ENCODE data around the gene PCSK5.

PCSK5 gene

DNA sequence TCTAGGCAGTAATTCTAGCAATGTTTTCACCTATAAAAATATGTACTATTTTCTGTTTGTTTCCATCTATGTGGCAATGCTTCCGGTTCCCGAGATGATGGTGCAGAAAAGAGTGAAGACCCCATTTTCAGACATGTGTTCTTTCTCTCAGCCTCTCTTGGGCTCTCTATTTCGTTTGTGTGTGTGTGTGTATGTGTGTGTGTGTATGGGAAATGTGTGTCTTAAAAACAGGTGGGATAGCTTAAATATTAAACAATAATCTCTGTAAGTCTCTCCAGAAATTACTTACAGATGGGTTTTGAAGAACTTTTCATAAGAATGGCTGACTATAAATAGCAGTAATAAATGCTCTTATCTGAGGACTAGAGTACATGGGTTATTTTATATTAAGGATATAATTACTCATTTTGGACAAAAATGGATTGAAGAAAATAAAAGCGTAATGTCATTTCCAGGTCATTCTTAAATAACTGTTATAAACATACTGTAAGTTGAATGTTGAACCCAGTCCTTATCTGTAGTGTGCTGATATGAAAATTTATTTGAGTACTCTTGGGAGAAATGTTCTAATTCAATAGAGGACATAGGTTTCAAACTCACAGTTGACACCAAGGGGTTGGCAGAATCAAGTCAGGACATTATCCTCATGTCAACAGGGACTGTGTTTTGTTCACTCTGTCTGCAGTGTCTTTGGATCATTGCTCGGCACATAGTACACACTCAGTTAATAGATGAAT is 31.1 kb downstream of the PCSK5 start:
- H3K9me3 ChIP-seq (ENCODE audit: insufficient read depth, low read length, severe bottlenecking): no peaks in the 10 kb centered on the region
- no peaks in the 10 kb centered on the region for H3K4me1 ChIP-seq (ENCODE audit: insufficient read depth, low read length)
- H3K79me2 ChIP-seq (ENCODE audit: insufficient read depth, low read length): peaks cover 3% of the 10 kb centered on the region; the same call in 1 of the 2 replicates
- no peak for ATAC-seq (ENCODE audit: insufficient read depth, low read depth)
- no peaks in the 10 kb centered on the region for H4K20me1 ChIP-seq (ENCODE audit: insufficient read depth, low read length)
- no peaks in the 10 kb centered on the region for H3K27me3 ChIP-seq (ENCODE audit: insufficient read depth, low read length, poor library complexity)
- no peaks in the 10 kb centered on the region for H3K36me3 ChIP-seq (ENCODE audit: insufficient read depth, low read length)
- H3K4me3 ChIP-seq (ENCODE audit: low read depth in 1 of 2, low read length in 2 of 2): no peak overlapping the region
- no peak overlapping the region for H3K4me2 ChIP-seq (ENCODE audit: insufficient read depth, low read length)
- DNase-seq: no peak
- no peak overlapping the region for H3K9ac ChIP-seq (ENCODE audit: low read depth, low read length)
- no peak overlapping the region for H2AFZ ChIP-seq (ENCODE audit: low read depth, low read length)
- TF ChIP-seq, protein P1, sequence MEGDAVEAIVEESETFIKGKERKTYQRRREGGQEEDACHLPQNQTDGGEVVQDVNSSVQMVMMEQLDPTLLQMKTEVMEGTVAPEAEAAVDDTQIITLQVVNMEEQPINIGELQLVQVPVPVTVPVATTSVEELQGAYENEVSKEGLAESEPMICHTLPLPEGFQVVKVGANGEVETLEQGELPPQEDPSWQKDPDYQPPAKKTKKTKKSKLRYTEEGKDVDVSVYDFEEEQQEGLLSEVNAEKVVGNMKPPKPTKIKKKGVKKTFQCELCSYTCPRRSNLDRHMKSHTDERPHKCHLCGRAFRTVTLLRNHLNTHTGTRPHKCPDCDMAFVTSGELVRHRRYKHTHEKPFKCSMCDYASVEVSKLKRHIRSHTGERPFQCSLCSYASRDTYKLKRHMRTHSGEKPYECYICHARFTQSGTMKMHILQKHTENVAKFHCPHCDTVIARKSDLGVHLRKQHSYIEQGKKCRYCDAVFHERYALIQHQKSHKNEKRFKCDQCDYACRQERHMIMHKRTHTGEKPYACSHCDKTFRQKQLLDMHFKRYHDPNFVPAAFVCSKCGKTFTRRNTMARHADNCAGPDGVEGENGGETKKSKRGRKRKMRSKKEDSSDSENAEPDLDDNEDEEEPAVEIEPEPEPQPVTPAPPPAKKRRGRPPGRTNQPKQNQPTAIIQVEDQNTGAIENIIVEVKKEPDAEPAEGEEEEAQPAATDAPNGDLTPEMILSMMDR (IDR thresholded peaks at IDR 0.05; ENCODE audit: borderline replicate concordance, extremely low read depth, low read length, poor library complexity, severe bottlenecking): no peak
- TF ChIP-seq EZH2 (IDR thresholded peaks at IDR 0.05; ENCODE audit: borderline replicate concordance, low read depth, low read length, severe bottlenecking): no peak
- no peak overlapping the region for H3K27ac ChIP-seq (ENCODE audit: low read length)

DNA sequence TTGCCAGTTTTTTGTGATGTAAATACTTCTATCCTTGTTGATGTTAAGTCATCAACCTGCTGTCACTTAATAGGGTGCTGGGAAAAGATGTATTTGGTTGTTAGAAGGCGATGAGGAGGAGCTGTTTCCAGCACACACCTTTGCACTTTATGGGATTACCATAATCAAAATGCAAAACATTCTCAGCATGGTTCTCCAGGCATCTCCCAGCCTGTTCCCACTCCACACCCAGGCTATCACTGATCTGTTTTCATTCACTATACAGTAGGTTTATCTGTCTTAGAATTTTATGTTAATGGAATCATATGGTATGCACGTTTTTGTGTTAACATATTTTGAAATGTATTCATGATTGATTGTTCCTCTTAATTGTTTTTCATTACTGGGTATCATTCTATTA is 35.9 kb downstream of the PCSK5 start:
- no peak overlapping the region for H2AFZ ChIP-seq (ENCODE audit: low read depth, low read length)
- H3K27me3 ChIP-seq (ENCODE audit: insufficient read depth, low read length, poor library complexity): no peaks in the 10 kb centered on the region
- H3K4me1 ChIP-seq (ENCODE audit: insufficient read depth, low read length): no peaks in the 10 kb centered on the region
- no peak overlapping the region for H3K4me2 ChIP-seq (ENCODE audit: insufficient read depth, low read length)
- DNase-seq: no peak
- H3K79me2 ChIP-seq (ENCODE audit: insufficient read depth, low read length): peaks cover 4% of the 10 kb centered on the region; the same call in 1 of the 2 replicates
- H3K27ac ChIP-seq (ENCODE audit: low read length): no peak overlapping the region
- no peak for ATAC-seq (ENCODE audit: insufficient read depth, low read depth)
- TF ChIP-seq, protein P1 (IDR thresholded peaks at IDR 0.05; ENCODE audit: borderline replicate concordance, extremely low read depth, low read length, poor library complexity, severe bottlenecking): no peak
- no peak for TF ChIP-seq EZH2 (IDR thresholded peaks at IDR 0.05; ENCODE audit: borderline replicate concordance, low read depth, low read length, severe bottlenecking)
- no peaks in the 10 kb centered on the region for H3K36me3 ChIP-seq (ENCODE audit: insufficient read depth, low read length)
- no peaks in the 10 kb centered on the region for H3K9me3 ChIP-seq (ENCODE audit: insufficient read depth, low read length, severe bottlenecking)
- H3K9ac ChIP-seq (ENCODE audit: low read depth, low read length): no peak overlapping the region
- H4K20me1 ChIP-seq (ENCODE audit: insufficient read depth, low read length): peaks cover 3% of the 10 kb centered on the region; the same call in 1 of the 2 replicates
- H3K4me3 ChIP-seq (ENCODE audit: low read depth in 1 of 2, low read length in 2 of 2): no peak overlapping the region

DNA sequence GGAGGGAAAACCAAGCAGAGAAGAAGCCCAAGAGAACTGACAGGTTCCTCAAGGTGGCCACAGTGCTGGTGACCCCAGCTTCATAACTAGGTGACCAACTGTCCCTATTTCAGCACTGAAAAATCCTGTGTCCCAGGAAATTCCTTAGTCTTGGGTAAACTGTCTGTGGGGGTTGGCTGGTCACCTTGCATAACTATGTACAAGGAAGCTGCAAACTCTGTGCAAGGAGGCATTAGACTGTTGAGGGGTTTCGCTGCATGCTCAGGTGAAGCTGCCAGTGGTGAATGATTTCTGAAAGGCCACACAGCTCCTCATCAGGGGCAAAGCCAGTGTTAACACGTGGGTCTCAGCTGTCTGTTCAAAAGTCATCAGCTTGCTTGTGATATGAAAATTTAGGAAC is 36.9 kb downstream of the PCSK5 start:
- no peaks in the 10 kb centered on the region for H3K4me1 ChIP-seq (ENCODE audit: insufficient read depth, low read length)
- H3K4me2 ChIP-seq (ENCODE audit: insufficient read depth, low read length): no peak overlapping the region
- no peaks in the 10 kb centered on the region for H3K9me3 ChIP-seq (ENCODE audit: insufficient read depth, low read length, severe bottlenecking)
- peaks cover 3% of the 10 kb centered on the region; the same call in 1 of the 2 replicates for H3K79me2 ChIP-seq (ENCODE audit: insufficient read depth, low read length)
- H3K4me3 ChIP-seq (ENCODE audit: low read depth in 1 of 2, low read length in 2 of 2): no peak overlapping the region
- H3K27me3 ChIP-seq (ENCODE audit: insufficient read depth, low read length, poor library complexity): no peaks in the 10 kb centered on the region
- no peak for DNase-seq
- no peak overlapping the region for H2AFZ ChIP-seq (ENCODE audit: low read depth, low read length)
- no peak for TF ChIP-seq EZH2 (IDR thresholded peaks at IDR 0.05; ENCODE audit: borderline replicate concordance, low read depth, low read length, severe bottlenecking)
- TF ChIP-seq, protein P1 (IDR thresholded peaks at IDR 0.05; ENCODE audit: borderline replicate concordance, extremely low read depth, low read length, poor library complexity, severe bottlenecking): no peak
- H3K27ac ChIP-seq (ENCODE audit: low read length): no peak overlapping the region
- H4K20me1 ChIP-seq (ENCODE audit: insufficient read depth, low read length): peaks cover 3% of the 10 kb centered on the region; the same call in 1 of the 2 replicates
- ATAC-seq (ENCODE audit: insufficient read depth, low read depth): no peak
- peaks cover 1% of the 10 kb centered on the region; the same call in 1 of the 2 replicates for H3K36me3 ChIP-seq (ENCODE audit: insufficient read depth, low read length)
- H3K9ac ChIP-seq (ENCODE audit: low read depth, low read length): no peak overlapping the region

Data from DND-41 (cell line).